GM23248 (cell line): Measurements from ENCODE around the gene SLC25A26. TPM values are rescaled to one million over a fixed set of nuclear protein-coding genes. Genes with fewer than 3 reads are reported as not detected.
A peak's percentile ranks its signal among the peaks of the same experiment; 100 is the strongest.
"Not testable (repeated sequence)": the region's sequence is repeated elsewhere in the genome, so short reads cannot be mapped to it uniquely, and the experiment has no call there.

Experiments
- DNase-seq: peaks from one replicate; pipeline ENCODE4 v3.0.0-alpha.2; 2015
- H2AFZ ChIP-seq: fragments of 200-600 bp; sonication (generic); 2 replicates; pipeline ENCODE4 v1.6.1; 2016; ENCODE audit warnings: antibody characterized with exemption
- H3F3A ChIP-seq: fragments of 200-600 bp; sonication (generic); 2 replicates; pipeline ENCODE4 v1.6.1; 2016; ENCODE audit warnings: mild to moderate bottlenecking, antibody characterized with exemption, mixed run types; ENCODE audit not compliant: insufficient read depth
- H3K27ac ChIP-seq: fragments of 200-600 bp; sonication (generic); 2 replicates; pipeline ENCODE4 v1.5.1; 2016; ENCODE audit warnings: mild to moderate bottlenecking
- H3K27me3 ChIP-seq: fragments of 200-600 bp; sonication (generic); replicated peaks from 2 replicates; pipeline ENCODE4 v1.6.1; 2016; ENCODE audit warnings: mild to moderate bottlenecking; ENCODE audit not compliant: insufficient read depth
- H3K36me3 ChIP-seq: fragments of 200-600 bp; sonication (generic); 2 replicates; pipeline ENCODE4 v1.6.1; 2016; ENCODE audit warnings: low read depth, mild to moderate bottlenecking
- H3K4me1 ChIP-seq: fragments of 200-600 bp; sonication (generic); 2 replicates; pipeline ENCODE4 v1.6.1; 2016; ENCODE audit warnings: mild to moderate bottlenecking; ENCODE audit not compliant: insufficient read depth
- H3K4me2 ChIP-seq: fragments of 200-600 bp; sonication (generic); one replicate; pipeline ENCODE4 v1.6.1; 2016; ENCODE audit warnings: mild to moderate bottlenecking; ENCODE audit not compliant: unreplicated experiment
- H3K4me3 ChIP-seq: fragments of 200-600 bp; sonication (generic); 2 replicates; pipeline ENCODE4 v1.5.1; 2016; ENCODE audit warnings: mild to moderate bottlenecking
- H3K79me2 ChIP-seq: fragments of 200-600 bp; sonication (generic); 2 replicates; pipeline ENCODE4 v1.6.1; 2016; ENCODE audit warnings: mild to moderate bottlenecking; ENCODE audit not compliant: insufficient read depth
- H3K9ac ChIP-seq: fragments of 200-600 bp; sonication (generic); 2 replicates; pipeline ENCODE4 v1.6.1; 2016; ENCODE audit warnings: mild to moderate bottlenecking
- H3K9me2 ChIP-seq: fragments of 200-600 bp; sonication (generic); 2 replicates; pipeline ENCODE4 v1.6.1; 2016; ENCODE audit warnings: mixed run types, mild to moderate bottlenecking, moderate library complexity; ENCODE audit not compliant: insufficient read depth
- H3K9me3 ChIP-seq: fragments of 200-600 bp; sonication (generic); one replicate; pipeline ENCODE4 v1.6.1; 2017; ENCODE audit warnings: low read depth
- H4K20me1 ChIP-seq: fragments of 200-600 bp; sonication (generic); 2 replicates; pipeline ENCODE4 v1.6.0; 2016; ENCODE audit not compliant: insufficient read depth
- EZH2 ChIP-seq: fragments of 200-600 bp; sonication (generic); IDR thresholded peaks from 2 replicates; pipeline ENCODE4 v1.6.1; 2018; ENCODE audit warnings: antibody characterized with exemption, mild to moderate bottlenecking; ENCODE audit not compliant: insufficient read depth, poor library complexity, severe bottlenecking
- EZH2phosphoT487 ChIP-seq: fragments of 200-600 bp; sonication (generic); IDR thresholded peaks from 2 replicates; pipeline ENCODE4 v1.6.1; 2018; ENCODE audit warnings: antibody characterized with exemption, moderate library complexity, mild to moderate bottlenecking, low read depth; ENCODE audit not compliant: insufficient read depth
- WGBS, 2 experiments: methylation state at CpG; one replicate each; pipeline ENCODE4 v1.1.6; 2015 to 2017; ENCODE audit warnings: low lambda C conversion rate in 2 of 2, low coverage in 1 of 2; ENCODE audit errors: missing lambda C conversion rate in 2 of 2; 5-methylcytosine and 5-hydroxymethylcytosine counted together
- in situ Hi-C: fragments of 300-500 bp; cut with MboI; formaldehyde crosslinking; loops from 2 replicates; pipeline ENCODE4 v1.15.0; 2020
- polyA plus RNA-seq: library from polyadenylated mRNA; unstranded; fragments of >200 nt; fragmentation: Nextera tagmentation; extraction: Ambion mirVana; gene quantifications from 2 replicates; pipeline ENCODE4 v1.2.1, GENCODE V29; 2016
- total RNA-seq: library from RNA; depleted of rRNA; stranded (reverse); fragments of >200 nt; shearing (Covaris generic); gene quantifications from 2 replicates; pipeline ENCODE4 v1.2.3, GENCODE V29; 2014

The SLC25A26 gene
- total and polyA plus RNA-seq, 2 experiments from 2014 or later, result 25.2 to 26.9 TPM

DNA sequence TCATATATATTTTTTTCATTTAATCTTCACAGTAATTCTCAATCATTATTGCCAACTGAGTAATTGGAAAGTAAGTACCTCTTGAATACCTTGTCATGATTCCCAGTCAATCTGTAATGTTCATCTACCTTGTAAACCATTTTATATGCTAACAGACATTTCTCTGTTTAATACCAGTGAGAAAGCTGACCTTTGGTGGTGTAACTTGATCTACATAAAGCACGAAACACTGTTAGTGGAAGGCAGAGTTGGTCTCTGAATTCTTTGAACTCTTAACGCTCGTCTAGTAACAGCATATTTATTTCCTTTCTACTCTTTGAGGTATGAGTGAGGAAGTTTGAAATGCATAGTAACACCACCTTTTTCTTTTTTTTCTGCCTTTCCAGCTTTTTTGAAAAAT lies 59.5 kb downstream of the SLC25A26 start:
- no peak overlapping the region for H3K27ac ChIP-seq
- H3K27me3 ChIP-seq, result no peaks in the 10 kb centered on the region
- no peak overlapping the region for H3K4me2 ChIP-seq
- H3K9ac ChIP-seq, result no peak overlapping the region
- no peaks in the 10 kb centered on the region for H3K9me3 ChIP-seq
- no peaks in the 10 kb centered on the region for H4K20me1 ChIP-seq
- no peaks in the 10 kb centered on the region for H3K36me3 ChIP-seq
- no peaks in the 10 kb centered on the region for H3K79me2 ChIP-seq
- H3F3A ChIP-seq, result no peaks in the 10 kb centered on the region
- no peak for TF ChIP-seq EZH2phosphoT487
- TF ChIP-seq EZH2, result no peak
- WGBS, 2 experiments, result 93 to 98% methylated on average over 3 of the region's 3 CpGs
- no peaks in the 10 kb centered on the region for H3K9me2 ChIP-seq
- no peak overlapping the region for H2AFZ ChIP-seq
- in situ Hi-C loops, result no loop called here
- H3K4me1 ChIP-seq, result no peaks in the 10 kb centered on the region
- DNase-seq, result no peak
- no peak overlapping the region for H3K4me3 ChIP-seq

DNA sequence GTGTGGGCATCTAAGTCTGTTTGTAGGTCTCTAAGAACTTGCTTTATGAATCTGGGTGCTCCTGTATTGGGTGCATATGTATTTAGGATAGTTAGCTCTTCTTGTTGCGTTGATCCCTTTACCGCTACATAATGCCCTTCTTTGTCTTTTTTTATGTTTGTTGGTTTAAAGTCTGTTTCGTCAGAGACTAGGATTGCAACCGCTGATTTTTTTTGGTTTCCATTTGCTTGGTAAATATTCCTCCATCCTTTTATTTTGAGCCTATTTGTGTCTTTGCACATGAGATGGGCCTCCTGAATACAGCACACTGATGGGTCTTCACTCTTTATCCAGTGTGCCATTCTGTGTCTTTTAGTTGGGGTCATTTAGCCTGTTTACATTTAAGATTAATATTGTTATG lies 71.1 kb downstream of the SLC25A26 start:
- H3K9me3 ChIP-seq, H2AFZ ChIP-seq, in situ Hi-C loops, H3K4me2 ChIP-seq, DNase-seq, H3K4me3 ChIP-seq, H3K79me2 ChIP-seq, H3K9me2 ChIP-seq, H3K36me3 ChIP-seq, H4K20me1 ChIP-seq, H3K4me1 ChIP-seq, H3K9ac ChIP-seq, H3K27me3 ChIP-seq, H3F3A ChIP-seq, H3K27ac ChIP-seq: not testable (repeated sequence)
- 71% methylated on average over 4 of the region's 4 CpGs for WGBS, 2 experiments

DNA sequence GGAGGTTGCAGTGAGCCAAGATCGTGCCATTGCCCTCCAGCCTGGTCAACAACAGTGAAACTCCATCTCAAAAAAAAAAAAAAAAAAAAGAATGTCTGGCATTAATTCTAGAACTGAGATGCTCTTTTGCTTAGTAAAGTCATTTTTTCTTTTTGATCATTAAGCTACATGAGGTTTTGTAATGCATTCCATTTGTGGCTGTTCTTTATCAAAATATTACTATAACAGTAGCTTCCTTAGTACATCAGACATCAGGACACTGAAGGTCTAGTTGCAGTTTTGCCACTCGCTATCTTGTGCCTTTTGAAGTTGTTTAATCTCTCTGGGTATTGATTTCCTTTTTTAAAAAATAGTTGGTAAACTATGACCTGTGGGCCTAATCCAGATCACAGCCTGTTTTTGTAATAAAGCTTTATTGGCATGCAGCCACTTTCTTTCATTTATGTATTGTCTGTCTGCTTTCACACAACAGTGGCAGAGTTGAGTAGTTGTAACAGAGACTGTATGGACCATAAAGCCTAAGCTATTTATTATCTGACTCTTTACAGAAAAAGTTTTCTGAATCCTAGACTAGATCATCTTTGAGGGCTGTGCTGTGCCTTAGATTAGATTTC lies 76.6 kb downstream of the SLC25A26 start:
- in situ Hi-C loops, result no loop called here
- H4K20me1 ChIP-seq, result no peaks in the 10 kb centered on the region
- peak overlapping the region; percentile 8; the same call in 1 of the 2 replicates for H3K27ac ChIP-seq
- peaks cover 7% of the 10 kb centered on the region; the same call in 1 of the 2 replicates for H3F3A ChIP-seq
- peak overlapping the region; percentile 13 for H3K4me2 ChIP-seq
- H3K79me2 ChIP-seq, result no peaks in the 10 kb centered on the region
- H3K4me1 ChIP-seq, result peaks cover 11% of the 10 kb centered on the region; the same call in 1 of the 2 replicates
- no peak overlapping the region for H3K4me3 ChIP-seq
- no peak overlapping the region for H3K9ac ChIP-seq
- no peaks in the 10 kb centered on the region for H3K9me2 ChIP-seq
- TF ChIP-seq EZH2, result no peak
- TF ChIP-seq EZH2phosphoT487, result no peak
- WGBS, 2 experiments, result 48 to 72% methylated on average over 2 of the region's 2 CpGs
- no peaks in the 10 kb centered on the region for H3K36me3 ChIP-seq
- H2AFZ ChIP-seq, result no peak overlapping the region
- no peaks in the 10 kb centered on the region for H3K27me3 ChIP-seq
- peak; percentile 18 for DNase-seq
- no peaks in the 10 kb centered on the region for H3K9me3 ChIP-seq

DNA sequence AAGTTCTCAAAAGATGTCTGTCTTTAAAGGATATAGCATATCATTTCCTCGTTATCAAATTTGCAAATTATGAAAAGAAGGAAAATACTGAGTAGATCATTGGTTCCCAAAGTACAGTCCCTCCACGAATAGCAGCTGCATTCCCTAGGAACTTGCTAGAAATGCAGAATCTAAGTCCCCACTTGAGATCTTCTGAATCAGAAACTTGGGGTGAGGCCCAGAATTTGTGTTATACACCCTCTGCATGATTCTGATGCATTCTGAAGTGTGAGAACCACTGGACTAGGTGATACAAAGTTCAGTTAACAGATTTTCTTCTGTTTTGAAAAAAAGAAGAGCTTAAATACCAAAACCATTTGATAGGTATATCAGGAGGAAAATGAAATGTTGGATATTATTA lies 77.1 kb downstream of the SLC25A26 start:
- TF ChIP-seq EZH2 (no peak), EZH2phosphoT487 (no peak)
- H3K36me3 ChIP-seq, result no peaks in the 10 kb centered on the region
- peaks cover 11% of the 10 kb centered on the region; the same call in 1 of the 2 replicates for H3K4me1 ChIP-seq
- no peaks in the 10 kb centered on the region for H4K20me1 ChIP-seq
- no peak overlapping the region for H3K9ac ChIP-seq
- H3K27me3 ChIP-seq, result no peaks in the 10 kb centered on the region
- H3K9me3 ChIP-seq, result no peaks in the 10 kb centered on the region
- peaks cover 7% of the 10 kb centered on the region; the same call in 1 of the 2 replicates for H3F3A ChIP-seq
- peak overlapping the region; percentile 13 for H3K4me2 ChIP-seq
- peak overlapping the region; percentile 8; the same call in 1 of the 2 replicates for H3K27ac ChIP-seq
- H2AFZ ChIP-seq, result no peak overlapping the region
- H3K79me2 ChIP-seq, result no peaks in the 10 kb centered on the region
- DNase-seq, result peak; percentile 86
- 11 to 26% methylated on average over 2 of the region's 2 CpGs for WGBS, 2 experiments
- no peak overlapping the region for H3K4me3 ChIP-seq
- in situ Hi-C loops, result no loop called here
- H3K9me2 ChIP-seq, result no peaks in the 10 kb centered on the region
